ENCODE results near the gene SLC25A39.
A peak's percentile ranks its signal among the peaks of the same experiment; 100 is the strongest.
"Not testable (repeated sequence)": the region's sequence is repeated elsewhere in the genome, so short reads cannot be mapped to it uniquely, and the experiment has no call there.

Gene SLC25A39

DNA sequence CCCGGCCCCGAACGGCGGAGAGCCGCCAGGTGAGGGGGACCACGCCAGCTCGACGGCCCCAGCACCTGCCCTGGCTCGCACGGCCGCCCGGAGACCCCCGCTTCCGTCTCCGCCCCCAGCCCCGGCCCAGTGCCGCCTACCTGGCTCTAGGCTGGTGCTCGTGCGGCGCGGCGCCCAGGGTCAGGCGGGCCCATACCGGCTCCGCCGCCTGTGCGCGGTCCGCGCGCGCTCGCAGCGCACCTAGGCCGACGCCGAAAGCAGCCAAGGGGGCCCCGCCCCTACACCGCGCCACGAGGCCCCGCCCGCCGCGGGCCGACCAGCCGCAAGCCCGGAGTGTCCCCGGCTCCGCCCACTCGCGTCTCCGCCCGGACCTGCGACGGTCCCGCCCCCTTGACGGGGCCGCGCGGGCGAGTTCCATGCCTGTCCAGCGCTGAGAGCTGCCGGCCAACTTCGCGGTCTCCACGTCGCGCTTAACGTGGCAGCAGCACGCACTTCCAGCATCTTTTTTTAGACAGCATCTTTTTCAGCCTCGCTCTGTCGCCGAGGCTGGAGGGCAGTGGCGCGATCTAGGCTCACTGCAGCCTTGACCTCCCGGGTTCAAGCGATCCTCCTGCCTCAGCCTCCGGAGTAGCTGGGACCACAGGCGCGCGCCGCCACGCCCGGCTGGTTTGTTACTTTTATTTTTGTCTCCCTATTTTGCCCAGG is at the start of gene SLC25A39:
Gene SLC25A39 (minus strand): TSS at position 253 of the 705 bp plus-strand sequence. CDS start 1,261 bp downstream, outside the sequence.
- no peaks in the 10 kb centered on the region for H3K27me3 Mint-ChIP-seq (ENCODE audit: low read depth)
- peaks cover 8% of the 10 kb centered on the region for H3K36me3 Mint-ChIP-seq (ENCODE audit: low read depth)

GRCh38 chr17:44372036-44372435 is 47.4 kb upstream of the SLC25A39 start:
- Mint-ChIP-seq H3K4me3 (no peak overlapping the region), H3K27me3 (ENCODE audit: low read depth) (peaks cover 23% of the 10 kb centered on the region), H3K9me3 (no peaks in the 10 kb centered on the region), H3K27ac (no peak overlapping the region), H3K4me1 (ENCODE audit: low read depth) (peaks cover 6% of the 10 kb centered on the region), H3K36me3 (ENCODE audit: low read depth) (no peaks in the 10 kb centered on the region)

More for the DNA sequence above, at the start of gene SLC25A39:
- Mint-ChIP-seq H3K4me1 (ENCODE audit: low read depth) (peaks cover 17% of the 10 kb centered on the region), H3K9me3 (no peaks in the 10 kb centered on the region), H3K27ac (peak within 1 kb of the TSS; percentile 96), H3K4me3 (peak within 1 kb of the TSS; percentile 89)

- H3K36me3 Mint-ChIP-seq (ENCODE audit: low read depth); H3K4me1 Mint-ChIP-seq (ENCODE audit: low read depth); H3K9me3 Mint-ChIP-seq; H3K27ac Mint-ChIP-seq: not testable (repeated sequence)
- Mint-ChIP-seq H3K27me3 (ENCODE audit: low read depth) (peaks cover 47% of the 10 kb centered on the region), H3K4me3 (peak overlapping the region; percentile 10)
Observed at GRCh38 chr17:44369414-44370023, 44.9 kb upstream of the SLC25A39 start.

DNA sequence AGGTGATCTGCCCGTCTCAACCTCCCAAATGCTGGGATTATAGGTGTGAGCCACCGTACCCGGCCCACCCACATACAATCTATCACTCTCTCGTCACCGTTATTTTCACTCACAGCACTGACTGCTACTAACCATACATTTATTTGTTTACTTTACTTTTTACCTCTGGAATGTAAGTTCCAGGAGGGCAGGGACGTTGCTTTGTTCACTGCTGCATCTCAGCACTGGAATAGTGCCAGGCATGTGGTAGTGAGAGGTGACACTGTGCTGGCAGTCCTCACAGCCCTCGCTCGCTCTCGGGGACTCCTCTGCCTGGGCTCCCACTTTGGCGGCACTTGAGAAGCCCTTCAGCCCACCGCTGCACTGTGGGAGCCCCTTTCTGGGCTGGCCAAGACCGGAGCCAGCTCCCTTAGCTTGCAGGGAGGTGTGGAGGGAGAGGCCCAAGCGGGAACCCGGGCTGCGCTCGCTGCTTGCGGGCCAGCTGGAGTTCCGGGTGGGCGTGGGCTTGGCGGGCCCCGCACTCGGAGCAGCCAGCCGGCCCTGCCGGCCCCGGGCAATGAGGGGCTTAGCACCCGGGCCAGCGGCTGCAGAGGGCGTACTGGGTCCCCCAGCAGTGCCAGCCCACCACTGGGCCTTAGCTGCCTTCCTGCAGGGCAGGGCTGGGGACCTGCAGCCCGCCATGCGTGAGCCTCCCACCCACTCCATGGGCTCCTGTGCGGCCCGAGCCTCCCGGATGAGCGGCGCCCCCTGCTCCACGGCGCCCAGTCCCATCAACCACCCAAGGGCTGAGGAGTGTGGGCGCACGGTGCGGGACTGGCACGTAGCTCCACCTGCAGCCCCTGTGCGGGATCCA is 44.0 kb upstream of the SLC25A39 start:
- not testable (repeated sequence) for H3K4me3 Mint-ChIP-seq; H3K36me3 Mint-ChIP-seq (ENCODE audit: low read depth)
- H3K27me3 Mint-ChIP-seq (ENCODE audit: low read depth): peaks cover 54% of the 10 kb centered on the region

DNA sequence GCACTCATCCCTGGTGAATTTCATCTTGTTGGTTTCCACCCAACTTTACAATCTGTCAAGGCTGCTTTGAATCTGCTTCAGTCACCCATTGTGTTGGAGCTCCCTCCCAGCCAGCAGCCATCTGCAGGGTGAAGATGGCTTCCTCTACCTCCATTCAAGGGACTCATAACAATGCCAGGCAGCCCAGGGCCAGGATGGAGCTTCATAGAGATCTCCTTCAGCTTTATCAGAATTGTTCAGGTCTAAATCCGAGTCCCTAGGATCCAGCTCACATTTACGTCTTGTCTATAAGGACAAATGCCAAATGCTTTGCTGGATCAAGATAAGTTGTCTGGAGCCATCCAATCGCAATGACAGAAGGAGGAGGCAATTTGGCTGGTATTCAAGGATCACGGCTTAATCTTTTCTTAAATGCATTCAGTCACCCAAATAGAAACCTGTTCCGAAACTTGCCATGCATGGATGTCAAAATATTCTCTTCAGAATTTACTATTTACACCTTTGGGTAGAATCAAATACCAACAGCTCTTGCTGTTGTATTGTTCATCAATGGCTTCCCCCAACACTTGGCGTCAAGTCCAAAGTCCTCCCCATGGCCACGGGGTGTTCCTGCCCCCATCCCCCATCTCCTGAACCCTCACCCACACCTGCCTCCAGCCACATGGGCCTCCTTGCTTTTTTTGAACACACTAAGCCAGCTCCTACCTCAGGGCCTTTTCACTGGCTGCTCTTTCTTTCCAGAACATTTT is 42.8 kb upstream of the SLC25A39 start:
- Mint-ChIP-seq H3K4me1 (ENCODE audit: low read depth) (peaks cover 6% of the 10 kb centered on the region), H3K27ac (no peak overlapping the region), H3K9me3 (no peaks in the 10 kb centered on the region), H3K27me3 (ENCODE audit: low read depth) (peaks cover 54% of the 10 kb centered on the region), H3K36me3 (ENCODE audit: low read depth) (no peaks in the 10 kb centered on the region), H3K4me3 (no peak overlapping the region)

More for the DNA sequence above, 44.0 kb upstream of the SLC25A39 start:
- H3K9me3 Mint-ChIP-seq; H3K4me1 Mint-ChIP-seq (ENCODE audit: low read depth); H3K27ac Mint-ChIP-seq: not testable (repeated sequence)

DNA sequence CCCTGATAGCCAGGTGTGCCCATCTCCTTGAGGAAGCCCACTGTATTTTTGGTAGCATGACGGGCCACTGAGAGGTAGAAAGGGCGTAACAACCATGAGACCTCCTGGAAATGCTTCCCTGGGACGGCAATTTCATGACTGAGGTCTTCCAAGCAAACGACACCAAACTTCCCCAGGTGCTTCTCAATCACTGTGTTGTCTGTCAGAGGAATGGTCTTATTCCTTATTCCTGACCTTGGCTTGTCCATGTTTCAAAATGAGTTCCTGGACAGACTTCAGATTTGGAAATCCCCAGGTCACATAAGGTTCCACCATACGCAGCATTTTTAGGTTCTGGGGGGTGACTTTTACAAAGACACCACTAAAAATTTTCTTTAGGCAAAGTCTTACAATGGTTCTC is 40.4 kb upstream of the SLC25A39 start:
- H3K4me3 Mint-ChIP-seq; H3K9me3 Mint-ChIP-seq; H3K36me3 Mint-ChIP-seq (ENCODE audit: low read depth); H3K4me1 Mint-ChIP-seq (ENCODE audit: low read depth); H3K27ac Mint-ChIP-seq: not testable (repeated sequence)
- H3K27me3 Mint-ChIP-seq (ENCODE audit: low read depth): peaks cover 64% of the 10 kb centered on the region

- Mint-ChIP-seq H3K36me3 (ENCODE audit: low read depth) (no peaks in the 10 kb centered on the region), H3K4me3 (peak within 1 kb of the TSS; percentile 74), H3K9me3 (no peaks in the 10 kb centered on the region), H3K27me3 (ENCODE audit: low read depth) (peaks cover 65% of the 10 kb centered on the region), H3K27ac (no peak within 1 kb of the TSS), H3K4me1 (ENCODE audit: low read depth) (no peaks in the 10 kb centered on the region)
Observed at GRCh38 chr17:44363613-44364159, 39.1 kb upstream of the SLC25A39 start, which contains the start of gene FAM171A2. FAM171A2 (minus strand) TSS chr17:44363853; CDS start chr17:44363714, 139 bp downstream.

DNA sequence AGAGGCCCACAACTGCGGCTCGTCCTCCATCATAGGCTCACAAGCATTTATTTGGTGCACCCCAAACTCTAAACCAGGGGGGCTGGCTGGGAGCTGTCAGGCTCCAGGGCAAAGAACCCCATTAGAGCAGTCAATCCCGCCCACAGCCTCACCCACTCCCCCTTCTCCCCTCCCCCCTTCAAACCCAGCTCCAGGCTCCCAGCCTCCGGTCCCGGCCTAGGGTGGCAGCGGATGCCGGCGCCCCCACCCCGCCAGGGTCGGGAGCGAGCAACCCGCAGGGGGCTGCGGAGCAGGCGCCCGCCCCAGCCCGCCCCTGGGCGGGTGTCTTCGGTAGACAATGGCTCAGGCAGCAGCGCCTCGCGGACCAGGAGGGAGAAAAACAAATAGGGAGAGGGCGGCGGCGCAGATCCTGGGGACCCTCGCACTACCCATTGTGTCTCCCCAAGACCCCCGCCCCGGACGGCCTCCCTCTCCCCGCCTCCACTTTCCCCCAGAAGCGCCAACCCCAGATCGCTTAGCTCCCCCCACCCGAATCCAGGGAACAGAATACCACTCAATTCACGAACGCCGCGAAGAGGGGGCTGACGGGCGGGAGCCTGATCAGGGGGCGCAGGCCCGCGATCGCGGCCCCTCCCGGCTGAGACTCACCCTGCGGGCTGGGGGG is 38.5 kb upstream of the SLC25A39 start:
- Mint-ChIP-seq H3K4me3 (peak overlapping the region; percentile 74), H3K36me3 (ENCODE audit: low read depth) (no peaks in the 10 kb centered on the region), H3K27me3 (ENCODE audit: low read depth) (peaks cover 65% of the 10 kb centered on the region), H3K9me3 (no peaks in the 10 kb centered on the region), H3K27ac (no peak overlapping the region), H3K4me1 (ENCODE audit: low read depth) (no peaks in the 10 kb centered on the region)

- Mint-ChIP-seq H3K4me3 (no peak overlapping the region), H3K27me3 (ENCODE audit: low read depth) (peaks cover 60% of the 10 kb centered on the region), H3K9me3 (no peaks in the 10 kb centered on the region), H3K4me1 (ENCODE audit: low read depth) (no peaks in the 10 kb centered on the region), H3K27ac (no peak overlapping the region), H3K36me3 (ENCODE audit: low read depth) (no peaks in the 10 kb centered on the region)
Observed at GRCh38 chr17:44362459-44362948, 37.9 kb upstream of the SLC25A39 start.

DNA sequence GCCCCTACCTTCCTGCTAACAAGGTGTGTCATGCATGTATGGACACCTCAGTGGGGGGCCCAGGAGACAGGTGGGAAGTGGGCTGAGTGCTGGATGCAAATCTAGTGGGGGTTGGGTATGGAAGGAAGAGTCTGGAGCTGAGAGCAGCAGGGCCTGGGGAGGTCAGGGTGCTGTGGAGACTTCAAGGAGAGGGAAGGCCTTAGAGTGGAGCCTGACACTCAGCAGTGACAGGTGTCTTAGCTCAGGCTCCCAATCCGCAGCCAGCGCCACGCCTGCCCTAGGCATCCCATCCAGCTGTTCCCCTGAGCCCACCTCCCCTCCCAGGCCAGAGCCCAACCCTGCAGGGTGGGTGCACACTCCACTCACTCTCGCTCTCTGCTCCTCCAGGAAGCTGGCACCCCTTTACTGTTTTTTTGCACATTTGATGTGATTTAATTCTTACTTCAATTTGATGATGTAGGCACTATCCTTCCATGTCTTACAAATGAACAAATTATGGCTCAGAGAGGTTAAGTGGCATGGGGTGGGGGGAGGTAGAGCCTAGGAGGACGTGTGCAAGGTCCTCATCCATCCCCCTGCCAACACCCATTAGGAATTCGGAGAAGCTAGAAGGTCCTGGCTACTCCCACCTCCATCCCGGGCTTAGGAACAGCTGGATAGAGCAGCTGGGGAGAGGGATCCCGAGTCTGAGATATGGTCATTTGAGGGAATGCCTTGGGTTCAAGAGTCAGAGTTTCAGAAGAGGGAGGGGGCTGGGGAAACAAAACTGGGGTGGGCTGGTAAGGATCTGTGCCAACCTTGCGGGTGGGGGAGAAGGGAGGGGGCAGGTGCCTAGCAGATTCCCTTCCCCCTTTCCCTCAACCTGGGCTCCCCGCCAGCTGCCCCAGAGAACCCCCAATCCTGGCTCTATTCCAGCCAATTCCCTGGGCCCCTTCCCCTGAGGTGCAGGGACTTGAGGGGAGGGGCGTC is 37.0 kb upstream of the SLC25A39 start:
- H3K27me3 Mint-ChIP-seq (ENCODE audit: low read depth): peaks cover 51% of the 10 kb centered on the region
- H3K27ac Mint-ChIP-seq: no peak overlapping the region
- H3K9me3 Mint-ChIP-seq: no peaks in the 10 kb centered on the region
- H3K36me3 Mint-ChIP-seq (ENCODE audit: low read depth): no peaks in the 10 kb centered on the region
- H3K4me1 Mint-ChIP-seq (ENCODE audit: low read depth): no peaks in the 10 kb centered on the region
- H3K4me3 Mint-ChIP-seq: no peak overlapping the region

DNA sequence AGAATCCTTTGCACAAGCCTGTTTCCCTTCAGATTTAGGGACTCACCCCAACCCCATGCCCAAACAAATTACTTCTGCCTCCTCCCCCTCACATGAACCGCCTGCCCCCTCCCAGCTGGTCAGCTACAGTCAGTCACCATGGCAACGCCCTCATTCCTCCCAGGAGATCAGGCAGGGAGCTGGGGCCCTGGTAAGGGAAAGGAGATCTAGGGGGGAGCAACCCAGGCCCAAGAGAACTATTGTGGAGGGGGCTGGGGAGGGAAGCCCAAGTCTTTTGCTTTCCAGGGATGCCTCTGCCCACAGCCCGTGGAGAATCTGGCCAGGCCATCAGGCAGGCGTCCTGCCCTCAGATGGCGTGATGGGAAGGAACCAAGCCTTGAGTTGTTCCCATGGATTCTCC is 36.2 kb upstream of the SLC25A39 start:
- H3K4me3 Mint-ChIP-seq: no peak overlapping the region
- H3K27me3 Mint-ChIP-seq (ENCODE audit: low read depth): peaks cover 44% of the 10 kb centered on the region
- no peak overlapping the region for H3K27ac Mint-ChIP-seq
- no peaks in the 10 kb centered on the region for H3K36me3 Mint-ChIP-seq (ENCODE audit: low read depth)
- no peaks in the 10 kb centered on the region for H3K4me1 Mint-ChIP-seq (ENCODE audit: low read depth)
- no peaks in the 10 kb centered on the region for H3K9me3 Mint-ChIP-seq

- Mint-ChIP-seq H3K27ac (no peak overlapping the region), H3K4me3 (no peak overlapping the region), H3K4me1 (ENCODE audit: low read depth) (no peaks in the 10 kb centered on the region), H3K9me3 (no peaks in the 10 kb centered on the region), H3K27me3 (ENCODE audit: low read depth) (peaks cover 44% of the 10 kb centered on the region), H3K36me3 (ENCODE audit: low read depth) (no peaks in the 10 kb centered on the region)
Observed at GRCh38 chr17:44360144-44360533, 35.5 kb upstream of the SLC25A39 start.

Data from T-helper 1 cell treated with Interleukin-12 subunit alpha and Interleukin-12 subunit beta and Interleukin-4 antibody, amounts not matched to agents 30 μg/mL and 1 μg/mL, for 36 hours (primary cell).